B cell (primary cell): Measurements from ENCODE around the gene FKBP15.

ENCODE experiments used
- CTCF ChIP-seq: fragments of 200-600 bp; IDR thresholded peaks from one replicate; pipeline ENCODE4 v1.8.0; 2022; ENCODE audit warnings: antibody characterized with exemption, mild to moderate bottlenecking
- EZH2 ChIP-seq: IDR thresholded peaks from 2 replicates; pipeline ENCODE4 v1.6.1; 2012; ENCODE audit warnings: borderline replicate concordance, low read depth, mild to moderate bottlenecking, moderate library complexity, low read length; ENCODE audit not compliant: insufficient read depth, poor library complexity, severe bottlenecking

GRCh38 chr9:113267911-113268566 lies 47.0 kb upstream of the FKBP15 start:
- TF ChIP-seq EZH2 (no peak), CTCF (no peak)
